Chondrocyte (in vitro differentiated cells): Measurements from ENCODE around the gene CATSPERD. TPM values are rescaled to one million over a fixed set of nuclear protein-coding genes. Genes with fewer than 3 reads are reported as not detected.

Experiments used
- DNase-seq: peaks from one replicate; pipeline ENCODE4 v3.0.0; 2021; ENCODE audit warnings: mixed read lengths, low spot score
- H3K27ac Mint-ChIP-seq: one replicate; pipeline ENCODE4 v1.8.0; 2021; ENCODE audit warnings: mild to moderate bottlenecking, moderate library complexity, mixed read lengths; ENCODE audit not compliant: unreplicated experiment
- H3K27me3 Mint-ChIP-seq: 2 replicates; pipeline ENCODE4 v1.8.0; 2021; ENCODE audit warnings: low read depth, mixed read lengths
- H3K36me3 Mint-ChIP-seq: 2 replicates; pipeline ENCODE4 v1.8.0; 2021; ENCODE audit warnings: low read depth, mixed read lengths
- H3K4me1 Mint-ChIP-seq: 2 replicates; pipeline ENCODE4 v1.8.0; 2021; ENCODE audit warnings: low read depth, mild to moderate bottlenecking, mixed read lengths
- H3K4me3 Mint-ChIP-seq: one replicate; pipeline ENCODE4 v1.8.0; 2021; ENCODE audit warnings: mild to moderate bottlenecking, moderate library complexity, mixed read lengths; ENCODE audit not compliant: unreplicated experiment
- H3K9me3 Mint-ChIP-seq: 2 replicates; pipeline ENCODE4 v1.8.0; 2021; ENCODE audit warnings: low read depth, mixed read lengths
- CTCF ChIP-seq: fragments of 200-600 bp; sonication (generic); IDR thresholded peaks from 2 replicates; pipeline ENCODE4 v1.5.0; 2021; ENCODE audit warnings: antibody characterized with exemption, mild to moderate bottlenecking, moderate library complexity
- total RNA-seq: library from RNA; stranded (reverse); gene quantifications from 3 replicates; pipeline ENCODE4 v1.2.1, GENCODE V29; 2021

Gene CATSPERD
- total RNA-seq, 1 donor from 2014 or later: not detected

GRCh38 chr19:5749505-5749904 is 29.1 kb downstream of the CATSPERD start:
- Mint-ChIP-seq H3K27me3 (peaks cover 15% of the 10 kb centered on the region), H3K27ac (no peak overlapping the region), H3K36me3 (no peaks in the 10 kb centered on the region), H3K4me1 (no peaks in the 10 kb centered on the region), H3K4me3 (no peak overlapping the region), H3K9me3 (no peaks in the 10 kb centered on the region)
- DNase-seq: no peak
- TF ChIP-seq CTCF: no peak

DNA sequence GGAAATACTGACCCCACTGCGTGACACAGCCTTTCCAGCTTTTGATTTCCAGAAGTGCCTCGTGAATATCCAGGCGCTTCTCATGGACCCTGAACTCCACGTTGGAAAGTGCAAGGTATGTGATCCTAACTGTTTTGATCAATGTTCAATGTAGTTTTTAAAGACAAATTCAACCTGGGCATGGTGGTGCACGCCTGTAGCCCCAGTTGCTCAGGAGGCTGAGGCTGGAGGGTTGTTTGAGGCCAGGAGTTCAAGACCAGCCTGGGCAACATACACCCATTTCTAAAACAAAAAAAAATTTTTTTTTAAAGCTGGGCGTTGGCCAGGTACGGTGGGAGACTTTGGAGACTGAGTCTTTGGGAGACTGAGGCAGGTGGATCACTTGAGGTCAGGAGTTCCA is 31.3 kb downstream of the CATSPERD start:
- TF ChIP-seq CTCF: no peak
- Mint-ChIP-seq H3K4me3 (no peak overlapping the region), H3K27me3 (peaks cover 9% of the 10 kb centered on the region), H3K4me1 (no peaks in the 10 kb centered on the region), H3K27ac (no peak overlapping the region), H3K9me3 (no peaks in the 10 kb centered on the region), H3K36me3 (no peaks in the 10 kb centered on the region)
- no peak for DNase-seq

- Mint-ChIP-seq H3K9me3 (no peaks in the 10 kb centered on the region), H3K4me3 (no peak overlapping the region), H3K27me3 (peaks cover 2% of the 10 kb centered on the region), H3K4me1 (no peaks in the 10 kb centered on the region), H3K27ac (no peak overlapping the region), H3K36me3 (no peaks in the 10 kb centered on the region)
- TF ChIP-seq CTCF: no peak
- no peak for DNase-seq
These were observed 33.3 kb downstream of the CATSPERD start for GRCh38 chr19:5753743-5754142.

- Mint-ChIP-seq H3K27me3 (peaks cover 4% of the 10 kb centered on the region), H3K36me3 (no peaks in the 10 kb centered on the region), H3K4me1 (no peaks in the 10 kb centered on the region), H3K4me3 (no peak overlapping the region), H3K9me3 (peaks cover 5% of the 10 kb centered on the region), H3K27ac (no peak overlapping the region)
- no peak for DNase-seq
- TF ChIP-seq CTCF: no peak
These were observed 42.3 kb downstream of the CATSPERD start for GRCh38 chr19:5762608-5763217.

- no peak overlapping the region for H3K27ac Mint-ChIP-seq
These were observed 44.8 kb downstream of the CATSPERD start for GRCh38 chr19:5765220-5765619.

More at GRCh38 chr19:5765220-5765619, 44.8 kb downstream of the CATSPERD start:
- Mint-ChIP-seq H3K4me3 (no peak overlapping the region), H3K27me3 (peaks cover 2% of the 10 kb centered on the region), H3K4me1 (no peaks in the 10 kb centered on the region), H3K36me3 (no peaks in the 10 kb centered on the region), H3K9me3 (peaks cover 5% of the 10 kb centered on the region)
- no peak for DNase-seq
- TF ChIP-seq CTCF: no peak
